ENCODE measurements around the gene LSMEM2.

The LSMEM2 gene

DNA sequence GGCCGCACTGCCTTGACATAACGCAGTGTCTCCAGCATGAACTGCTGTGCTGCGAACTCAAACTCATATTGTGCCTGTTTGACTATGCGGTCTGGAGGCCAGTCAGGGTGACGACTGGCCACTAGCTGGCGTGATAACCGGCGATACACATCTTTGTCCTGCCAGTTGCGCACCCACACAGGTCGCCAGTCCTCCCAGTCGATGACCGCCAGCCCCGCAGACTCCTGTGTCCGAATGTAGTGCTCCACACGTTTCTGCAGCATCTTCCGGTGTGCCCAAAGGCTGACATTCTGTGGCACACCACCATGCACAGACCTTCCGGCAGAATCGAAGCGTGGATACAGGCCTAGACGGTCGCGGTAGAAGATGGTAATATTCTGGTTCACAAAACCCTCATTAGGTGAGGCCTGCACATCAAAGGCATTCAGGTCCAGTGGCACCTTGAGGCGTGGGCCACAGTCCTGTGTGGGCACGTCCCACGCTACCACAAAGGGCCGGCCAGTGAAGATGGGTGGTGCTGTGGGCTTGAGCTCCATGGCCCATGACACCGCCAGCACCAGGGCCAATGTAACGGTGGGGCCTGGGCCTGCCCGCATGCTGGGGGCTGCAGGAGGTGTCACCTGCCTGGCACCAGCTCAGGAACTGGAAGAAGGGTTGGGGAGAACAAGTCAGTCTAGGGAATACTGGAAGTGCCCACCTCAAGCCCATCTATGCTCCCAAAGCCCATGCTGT, 41.2 kb downstream of the LSMEM2 start:
- peak overlapping the region; percentile 61 for H3K4me3 ChIP-seq (ENCODE audit: low read depth, low read length)
- no peak for DNase-seq (ENCODE audit: low read depth)
- TF ChIP-seq, protein P1, sequence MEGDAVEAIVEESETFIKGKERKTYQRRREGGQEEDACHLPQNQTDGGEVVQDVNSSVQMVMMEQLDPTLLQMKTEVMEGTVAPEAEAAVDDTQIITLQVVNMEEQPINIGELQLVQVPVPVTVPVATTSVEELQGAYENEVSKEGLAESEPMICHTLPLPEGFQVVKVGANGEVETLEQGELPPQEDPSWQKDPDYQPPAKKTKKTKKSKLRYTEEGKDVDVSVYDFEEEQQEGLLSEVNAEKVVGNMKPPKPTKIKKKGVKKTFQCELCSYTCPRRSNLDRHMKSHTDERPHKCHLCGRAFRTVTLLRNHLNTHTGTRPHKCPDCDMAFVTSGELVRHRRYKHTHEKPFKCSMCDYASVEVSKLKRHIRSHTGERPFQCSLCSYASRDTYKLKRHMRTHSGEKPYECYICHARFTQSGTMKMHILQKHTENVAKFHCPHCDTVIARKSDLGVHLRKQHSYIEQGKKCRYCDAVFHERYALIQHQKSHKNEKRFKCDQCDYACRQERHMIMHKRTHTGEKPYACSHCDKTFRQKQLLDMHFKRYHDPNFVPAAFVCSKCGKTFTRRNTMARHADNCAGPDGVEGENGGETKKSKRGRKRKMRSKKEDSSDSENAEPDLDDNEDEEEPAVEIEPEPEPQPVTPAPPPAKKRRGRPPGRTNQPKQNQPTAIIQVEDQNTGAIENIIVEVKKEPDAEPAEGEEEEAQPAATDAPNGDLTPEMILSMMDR (IDR thresholded peaks at IDR 0.05; ENCODE audit: low read depth, low read length, missing control alignments): no peak

DNA sequence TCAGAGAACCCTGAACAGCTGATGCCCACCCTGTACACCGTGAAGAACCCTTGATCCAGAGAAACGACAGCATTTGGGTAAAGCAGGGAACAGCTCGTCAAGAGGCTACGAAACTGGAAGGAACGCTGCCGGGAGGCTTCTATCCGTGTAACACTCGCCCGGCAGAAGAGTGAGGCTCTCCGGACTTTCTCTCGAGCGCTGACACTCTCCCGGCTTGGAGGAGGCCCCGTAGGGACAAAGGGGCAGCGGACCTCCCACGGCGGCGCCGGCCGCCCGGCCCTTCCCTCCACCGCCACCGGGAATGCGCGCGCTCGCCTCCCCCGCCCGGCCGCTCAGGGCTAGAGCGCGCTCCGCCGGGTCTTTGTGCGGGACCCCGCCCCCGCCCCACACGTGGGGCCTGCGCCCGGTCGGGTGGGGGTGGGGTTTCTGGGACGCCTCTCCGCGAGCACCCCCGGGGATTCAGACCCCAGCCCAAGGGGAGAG, 42.0 kb downstream of the LSMEM2 start:
- peak overlapping the region; percentile 61 for H3K4me3 ChIP-seq (ENCODE audit: low read depth, low read length)
- DNase-seq (ENCODE audit: low read depth): no peak
- TF ChIP-seq, protein P1 (IDR thresholded peaks at IDR 0.05; ENCODE audit: low read depth, low read length, missing control alignments): no peak

DNA sequence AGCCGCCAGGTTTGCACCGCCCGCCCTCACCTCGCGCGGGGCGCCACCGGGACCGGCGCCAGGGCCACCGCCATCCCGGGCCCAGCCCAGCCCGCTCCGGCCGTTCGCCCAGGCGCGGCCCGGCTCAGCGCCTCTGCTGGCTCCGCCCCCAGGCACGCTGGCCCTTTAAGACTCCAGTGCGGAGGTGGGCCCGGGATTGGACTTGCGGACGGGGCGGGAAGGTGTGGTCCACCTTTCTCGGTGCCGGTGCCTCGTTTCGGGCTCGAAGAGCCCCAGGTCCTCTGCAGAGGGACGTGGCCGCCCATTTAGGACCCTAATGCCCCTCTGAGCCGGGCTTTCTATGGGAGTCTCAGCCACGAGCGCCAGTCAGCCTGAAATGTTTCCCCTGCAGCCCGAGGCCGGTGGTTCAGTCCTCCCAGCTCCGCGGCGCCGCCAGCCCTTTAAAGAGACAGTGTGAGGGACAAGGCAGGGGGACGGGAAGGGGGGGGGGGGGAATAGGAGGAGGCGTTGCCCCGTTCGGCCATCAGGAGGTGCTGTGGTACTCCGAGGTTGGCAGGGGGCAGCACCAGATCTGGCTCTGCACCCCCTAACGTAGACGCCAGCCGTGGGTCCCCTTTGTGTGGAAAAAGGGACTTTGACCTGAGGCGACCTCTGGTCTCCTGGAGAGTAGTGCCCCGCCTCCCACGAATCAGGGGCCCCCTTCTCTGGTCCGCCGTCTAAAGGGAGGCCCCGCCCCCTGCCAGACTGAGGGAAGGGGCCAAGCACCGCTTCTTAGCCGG, 42.6 kb downstream of the LSMEM2 start:
- TF ChIP-seq, protein P1 (IDR thresholded peaks at IDR 0.05; ENCODE audit: low read depth, low read length, missing control alignments): peak; percentile 60
- DNase-seq (ENCODE audit: low read depth): no peak
- H3K4me3 ChIP-seq (ENCODE audit: low read depth, low read length): peak overlapping the region; percentile 61

GRCh38 chr3:50322115-50322385, 43.2 kb downstream of the LSMEM2 start:
- peak overlapping the region; percentile 61 for H3K4me3 ChIP-seq (ENCODE audit: low read depth, low read length)
- TF ChIP-seq, protein P1 (IDR thresholded peaks at IDR 0.05; ENCODE audit: low read depth, low read length, missing control alignments): no peak
- no peak for DNase-seq (ENCODE audit: low read depth)

GRCh38 chr3:50322386-50323091, 43.7 kb downstream of the LSMEM2 start, which contains the start of gene HYAL2:
TSS of gene HYAL2 (minus strand) at chr3:50322745. CDS start at chr3:50320489, 2,256 bp downstream.
- DNase-seq (ENCODE audit: low read depth): no peak
- TF ChIP-seq, protein P1 (IDR thresholded peaks at IDR 0.05; ENCODE audit: low read depth, low read length, missing control alignments): no peak
- H3K4me3 ChIP-seq (ENCODE audit: low read depth, low read length): peak within 1 kb of the TSS; percentile 61

- no peak overlapping the region for H3K4me3 ChIP-seq (ENCODE audit: low read depth, low read length)
- TF ChIP-seq, protein P1 (IDR thresholded peaks at IDR 0.05; ENCODE audit: low read depth, low read length, missing control alignments): no peak
- DNase-seq (ENCODE audit: low read depth): no peak
Measured at GRCh38 chr3:50323092-50323600, 44.3 kb downstream of the LSMEM2 start.
